GM13977 (cell line): Measurements from ENCODE around the gene GPR150.

Experiments used
- DNase-seq: peaks from one replicate; pipeline ENCODE4 v3.0.0; 2012; ENCODE audit warnings: low spot score
- in situ Hi-C: fragments of 300-500 bp; cut with MboI; formaldehyde crosslinking; loops from one replicate; pipeline ENCODE4 v1.12.0; 2022; ENCODE audit warnings: low sequenced_read_pairs, low pct_unique_long_range_greater_than_20kb, mixed read lengths, inconsistent platforms; ENCODE audit not compliant: unreplicated experiment
- TF ChIP-seq, protein P1 (sequence below): IDR thresholded peaks from 2 replicates; pipeline ENCODE4 v1.5.1; 2012; ENCODE audit warnings: mild to moderate bottlenecking, control low read depth; ENCODE audit not compliant: insufficient read depth; ENCODE audit errors: extremely low read depth, missing control alignments

The GPR150 gene

DNA sequence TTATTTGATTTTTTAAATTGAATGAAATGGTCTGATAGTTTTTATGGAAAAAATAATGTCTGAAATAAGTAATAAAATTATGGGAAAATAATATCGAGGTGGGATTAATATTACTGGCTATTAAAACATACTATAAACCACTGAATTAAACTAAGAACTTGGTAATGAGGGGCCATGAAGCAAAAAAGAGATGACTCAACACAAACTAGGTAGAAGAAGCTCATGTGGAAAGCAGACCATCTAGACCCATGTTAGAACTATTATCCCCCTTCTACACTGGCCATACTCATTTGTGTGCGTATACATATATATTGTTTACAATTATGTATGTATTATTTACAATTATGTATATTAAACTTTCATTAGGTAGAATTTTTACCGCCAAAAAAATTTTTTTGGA lies 8.5 kb upstream of the GPR150 start:
- no peak for DNase-seq
- in situ Hi-C loops: no loop called here
- TF ChIP-seq, protein P1, sequence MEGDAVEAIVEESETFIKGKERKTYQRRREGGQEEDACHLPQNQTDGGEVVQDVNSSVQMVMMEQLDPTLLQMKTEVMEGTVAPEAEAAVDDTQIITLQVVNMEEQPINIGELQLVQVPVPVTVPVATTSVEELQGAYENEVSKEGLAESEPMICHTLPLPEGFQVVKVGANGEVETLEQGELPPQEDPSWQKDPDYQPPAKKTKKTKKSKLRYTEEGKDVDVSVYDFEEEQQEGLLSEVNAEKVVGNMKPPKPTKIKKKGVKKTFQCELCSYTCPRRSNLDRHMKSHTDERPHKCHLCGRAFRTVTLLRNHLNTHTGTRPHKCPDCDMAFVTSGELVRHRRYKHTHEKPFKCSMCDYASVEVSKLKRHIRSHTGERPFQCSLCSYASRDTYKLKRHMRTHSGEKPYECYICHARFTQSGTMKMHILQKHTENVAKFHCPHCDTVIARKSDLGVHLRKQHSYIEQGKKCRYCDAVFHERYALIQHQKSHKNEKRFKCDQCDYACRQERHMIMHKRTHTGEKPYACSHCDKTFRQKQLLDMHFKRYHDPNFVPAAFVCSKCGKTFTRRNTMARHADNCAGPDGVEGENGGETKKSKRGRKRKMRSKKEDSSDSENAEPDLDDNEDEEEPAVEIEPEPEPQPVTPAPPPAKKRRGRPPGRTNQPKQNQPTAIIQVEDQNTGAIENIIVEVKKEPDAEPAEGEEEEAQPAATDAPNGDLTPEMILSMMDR: no peak

DNA sequence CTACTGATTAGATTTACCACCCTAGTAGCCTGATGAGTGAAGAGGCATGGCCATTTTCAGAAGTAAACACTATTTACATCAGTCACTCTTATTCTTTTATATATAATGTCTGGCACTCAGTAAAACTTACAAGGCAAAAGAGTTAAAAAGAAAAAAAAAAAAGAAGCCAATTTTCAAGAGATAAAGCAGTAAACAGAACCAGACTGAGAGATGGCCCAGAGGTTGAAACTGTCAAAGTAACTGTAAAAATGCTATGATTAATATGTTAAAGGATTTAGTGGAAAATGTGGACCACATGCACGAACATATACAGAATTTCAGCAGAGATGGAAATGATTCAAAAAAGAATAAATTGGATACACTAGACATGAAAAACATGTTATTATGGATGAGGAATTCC lies 6.4 kb upstream of the GPR150 start:
- TF ChIP-seq, protein P1: no peak
- in situ Hi-C loops: no loop called here
- no peak for DNase-seq

DNA sequence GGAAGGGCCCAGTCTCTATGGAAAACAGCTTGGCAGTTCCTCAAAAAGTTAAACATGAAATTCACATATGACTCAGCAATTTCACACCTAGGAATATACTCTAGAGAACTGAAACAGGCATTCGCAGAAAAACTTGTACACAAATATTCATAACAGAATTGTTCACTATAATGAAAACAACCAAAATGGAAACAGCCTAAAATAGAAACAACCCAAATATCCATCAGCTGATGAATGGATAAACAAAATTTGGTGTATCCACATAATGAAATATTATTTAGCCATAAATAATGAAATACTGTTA lies 4.8 kb upstream of the GPR150 start:
- no peak for DNase-seq
- in situ Hi-C loops: no loop called here
- TF ChIP-seq, protein P1: no peak

DNA sequence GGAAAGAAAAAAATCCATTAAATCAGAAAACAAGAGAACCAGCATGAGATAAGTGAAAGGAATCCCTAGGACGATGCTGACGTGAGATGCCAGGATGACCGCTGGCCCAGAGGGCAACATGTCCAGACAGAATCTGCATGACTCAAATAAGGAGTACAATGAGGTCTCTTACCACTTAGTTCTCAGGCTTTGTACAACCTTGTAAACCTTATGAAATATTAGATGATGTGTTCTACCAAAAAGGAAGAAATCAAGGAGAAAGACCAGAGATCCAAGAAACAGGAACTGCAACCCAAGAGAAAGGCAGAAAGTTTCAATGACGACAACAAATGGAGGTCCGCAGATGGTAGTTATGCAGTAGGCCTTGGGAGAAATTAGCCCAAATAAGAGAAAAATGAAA lies 2.8 kb upstream of the GPR150 start:
- in situ Hi-C loops: no loop called here
- TF ChIP-seq, protein P1: no peak
- DNase-seq: peak; percentile 40

DNA sequence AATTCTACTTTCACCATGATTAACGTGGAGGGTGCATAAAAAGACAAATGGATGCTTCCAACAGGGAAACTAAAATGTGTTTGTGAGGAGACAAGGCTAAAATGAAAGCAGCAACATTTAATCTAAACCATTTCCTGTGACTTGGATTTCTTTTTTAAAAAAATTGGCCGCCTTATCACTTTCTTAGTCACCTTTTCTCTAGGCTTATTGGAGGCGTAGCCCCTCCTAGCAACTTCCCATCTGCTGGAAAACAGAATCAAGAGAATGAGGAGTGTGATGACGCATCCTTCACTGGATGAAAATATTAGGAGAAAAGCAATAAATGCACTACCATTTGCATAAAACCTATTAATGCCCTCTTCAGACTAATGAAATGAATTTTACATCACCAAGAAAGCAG lies 791 bp upstream of the GPR150 start:
- DNase-seq: no peak
- TF ChIP-seq, protein P1: no peak
- in situ Hi-C loops: no loop called here

DNA sequence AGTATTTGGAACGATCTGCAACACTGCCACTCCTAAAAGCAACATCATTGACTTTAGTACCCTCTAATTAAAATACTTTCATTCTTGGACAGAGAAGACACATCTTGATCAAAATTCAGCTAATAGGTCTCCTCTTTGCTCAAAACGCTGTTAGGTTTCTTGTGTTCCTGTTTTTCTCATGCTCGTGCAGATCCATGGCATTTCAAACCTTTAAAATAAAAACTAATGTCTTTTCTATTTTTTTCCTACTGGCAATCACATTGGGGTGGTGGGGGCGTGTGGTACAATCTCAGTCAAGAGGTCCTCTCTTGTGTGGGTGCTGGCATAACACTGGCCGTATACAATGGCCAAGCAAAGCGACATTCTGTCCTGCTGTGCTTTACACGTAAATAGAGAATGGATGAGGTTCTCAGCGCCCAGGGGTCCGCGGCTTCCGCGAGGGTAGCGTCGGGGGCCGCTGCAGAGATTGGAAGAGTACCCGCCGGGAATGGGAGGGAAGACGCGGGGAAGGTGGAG lies 315 bp upstream of the GPR150 start:
- no peak for DNase-seq
- in situ Hi-C loops: no loop called here
- TF ChIP-seq, protein P1: no peak
